Progenitor cell of endocrine pancreas (in vitro differentiated cells): ENCODE data around the gene STK11IP. TPM values are rescaled to one million over a fixed set of nuclear protein-coding genes. Genes with fewer than 3 reads are reported as not detected.

Source experiments
- DNase-seq: peaks from one replicate; pipeline ENCODE4 v3.0.0; 2021; ENCODE audit warnings: low spot score; ENCODE audit not compliant: unreplicated experiment
- H3K27ac Mint-ChIP-seq: 2 replicates; pipeline ENCODE4 v1.8.0; 2021; ENCODE audit warnings: mild to moderate bottlenecking, moderate library complexity, mixed read lengths
- H3K27me3 Mint-ChIP-seq: 2 replicates; pipeline ENCODE4 v1.8.0; 2021; ENCODE audit warnings: mixed read lengths
- H3K36me3 Mint-ChIP-seq: 2 replicates; pipeline ENCODE4 v1.8.0; 2022; ENCODE audit warnings: mixed read lengths; ENCODE audit not compliant: insufficient read depth
- H3K4me1 Mint-ChIP-seq: 2 replicates; pipeline ENCODE4 v1.8.0; 2021; ENCODE audit warnings: low read depth, mixed read lengths
- H3K4me3 Mint-ChIP-seq: 2 replicates; pipeline ENCODE4 v1.8.0; 2021; ENCODE audit warnings: low read depth, mild to moderate bottlenecking, moderate library complexity, mixed read lengths
- H3K9me3 Mint-ChIP-seq: 2 replicates; pipeline ENCODE4 v1.8.0; 2021; ENCODE audit warnings: low read depth, mixed read lengths
- total RNA-seq: library from RNA; stranded (reverse); gene quantifications from 2 replicates; pipeline ENCODE4 v1.2.1, GENCODE V29; 2021
- TF ChIP-seq, protein P1 (sequence below): fragments of 200-600 bp; sonication (generic); IDR thresholded peaks from one replicate; pipeline ENCODE4 v1.5.0; 2021; ENCODE audit warnings: antibody characterized with exemption, mild to moderate bottlenecking; ENCODE audit not compliant: unreplicated experiment

The STK11IP gene
- total RNA-seq, 1 donor from 2014 or later: 39.7 TPM

DNA sequence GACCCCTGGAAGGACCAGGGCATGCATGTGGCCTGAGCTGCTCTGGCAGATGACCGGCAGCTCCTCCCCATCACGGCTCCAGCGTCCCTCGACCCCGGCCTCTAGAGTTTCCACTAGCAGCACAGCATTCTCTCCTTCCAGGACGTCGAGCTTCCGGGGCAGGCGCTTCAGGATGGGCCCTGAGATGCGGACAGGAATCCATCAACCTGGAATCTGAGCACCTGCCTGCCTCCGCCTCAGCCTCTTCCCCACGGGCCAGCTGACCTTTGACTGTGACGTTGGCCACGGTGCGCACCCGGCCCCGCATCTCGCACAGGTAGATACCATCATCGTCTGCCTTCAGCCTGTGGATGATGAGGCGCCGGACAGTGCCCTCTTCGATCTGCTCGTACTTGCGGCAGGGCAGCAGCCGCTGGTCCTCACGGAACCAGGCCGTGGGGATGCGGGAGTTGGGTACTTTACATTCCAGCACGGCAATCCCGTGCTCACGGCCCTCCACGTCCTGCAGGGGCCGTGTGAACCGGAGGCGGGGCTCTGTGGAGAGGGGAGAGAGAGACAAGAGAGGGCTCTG, 29.8 kb upstream of the STK11IP start:
- DNase-seq: no peak
- H3K9me3 Mint-ChIP-seq: no peaks in the 10 kb centered on the region
- H3K27ac Mint-ChIP-seq: no peak overlapping the region
- H3K4me3 Mint-ChIP-seq: no peak overlapping the region
- peaks cover 7% of the 10 kb centered on the region for H3K4me1 Mint-ChIP-seq
- TF ChIP-seq, protein P1, sequence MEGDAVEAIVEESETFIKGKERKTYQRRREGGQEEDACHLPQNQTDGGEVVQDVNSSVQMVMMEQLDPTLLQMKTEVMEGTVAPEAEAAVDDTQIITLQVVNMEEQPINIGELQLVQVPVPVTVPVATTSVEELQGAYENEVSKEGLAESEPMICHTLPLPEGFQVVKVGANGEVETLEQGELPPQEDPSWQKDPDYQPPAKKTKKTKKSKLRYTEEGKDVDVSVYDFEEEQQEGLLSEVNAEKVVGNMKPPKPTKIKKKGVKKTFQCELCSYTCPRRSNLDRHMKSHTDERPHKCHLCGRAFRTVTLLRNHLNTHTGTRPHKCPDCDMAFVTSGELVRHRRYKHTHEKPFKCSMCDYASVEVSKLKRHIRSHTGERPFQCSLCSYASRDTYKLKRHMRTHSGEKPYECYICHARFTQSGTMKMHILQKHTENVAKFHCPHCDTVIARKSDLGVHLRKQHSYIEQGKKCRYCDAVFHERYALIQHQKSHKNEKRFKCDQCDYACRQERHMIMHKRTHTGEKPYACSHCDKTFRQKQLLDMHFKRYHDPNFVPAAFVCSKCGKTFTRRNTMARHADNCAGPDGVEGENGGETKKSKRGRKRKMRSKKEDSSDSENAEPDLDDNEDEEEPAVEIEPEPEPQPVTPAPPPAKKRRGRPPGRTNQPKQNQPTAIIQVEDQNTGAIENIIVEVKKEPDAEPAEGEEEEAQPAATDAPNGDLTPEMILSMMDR: no peak
- H3K27me3 Mint-ChIP-seq: peaks cover 5% of the 10 kb centered on the region
- H3K36me3 Mint-ChIP-seq: peaks cover 25% of the 10 kb centered on the region

DNA sequence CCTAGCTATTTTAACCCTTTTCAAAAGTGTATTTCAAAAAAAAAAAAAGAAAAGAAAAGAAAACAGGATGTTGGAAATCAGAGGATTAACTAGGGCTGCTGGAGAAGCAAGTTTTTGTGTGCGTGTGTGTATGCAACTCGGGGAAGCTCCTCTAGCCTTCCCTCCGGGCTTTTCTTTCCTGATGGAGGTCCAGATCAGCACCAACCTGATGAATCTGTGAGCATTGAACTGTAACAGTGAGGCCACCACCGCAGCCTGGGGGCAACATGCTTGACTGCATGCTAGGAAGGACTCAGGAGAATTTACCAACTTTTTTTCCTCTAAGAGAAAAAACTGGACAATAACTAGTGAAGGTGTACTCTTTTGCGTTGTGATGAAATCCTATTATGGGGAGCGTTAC, 28.6 kb upstream of the STK11IP start:
- TF ChIP-seq, protein P1: no peak
- H3K4me3 Mint-ChIP-seq: no peak overlapping the region

DNA sequence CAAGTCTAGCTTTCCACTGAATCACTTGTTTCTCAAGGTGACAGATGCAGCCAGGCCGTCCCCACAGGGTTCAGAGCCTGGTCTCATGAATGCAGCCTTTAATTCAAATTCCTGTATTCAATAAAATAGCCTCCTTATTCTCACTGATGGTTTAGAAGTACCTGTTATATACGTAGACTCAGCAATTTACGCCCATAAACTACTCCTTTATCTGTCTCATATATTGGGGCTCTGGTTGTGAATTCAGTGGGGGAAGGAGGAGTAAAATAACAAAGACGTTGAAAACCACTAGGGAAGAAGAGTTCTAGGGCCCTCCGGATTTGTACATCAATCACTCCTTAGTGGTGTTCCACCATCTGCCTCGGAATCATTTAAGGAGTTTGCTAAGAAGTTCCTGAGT, 28.0 kb upstream of the STK11IP start:
- peaks cover 7% of the 10 kb centered on the region for H3K4me1 Mint-ChIP-seq
- H3K27ac Mint-ChIP-seq: no peak overlapping the region
- no peaks in the 10 kb centered on the region for H3K9me3 Mint-ChIP-seq
- H3K36me3 Mint-ChIP-seq: peaks cover 15% of the 10 kb centered on the region
- peaks cover 5% of the 10 kb centered on the region for H3K27me3 Mint-ChIP-seq
- peak overlapping the region; percentile 75 for H3K4me3 Mint-ChIP-seq
- TF ChIP-seq, protein P1: no peak
- no peak for DNase-seq

More for the DNA sequence above, 28.6 kb upstream of the STK11IP start:
- DNase-seq: no peak
- Mint-ChIP-seq H3K27ac (no peak overlapping the region), H3K36me3 (peaks cover 19% of the 10 kb centered on the region), H3K9me3 (no peaks in the 10 kb centered on the region), H3K27me3 (peaks cover 5% of the 10 kb centered on the region), H3K4me1 (peaks cover 7% of the 10 kb centered on the region)

GRCh38 chr2:219570194-219570923, 27.3 kb upstream of the STK11IP start:
- H3K27ac Mint-ChIP-seq: peak overlapping the region; percentile 79
- peak overlapping the region; percentile 75 for H3K4me3 Mint-ChIP-seq
- H3K27me3 Mint-ChIP-seq: peaks cover 5% of the 10 kb centered on the region
- H3K36me3 Mint-ChIP-seq: peaks cover 15% of the 10 kb centered on the region
- TF ChIP-seq, protein P1: no peak
- H3K4me1 Mint-ChIP-seq: peaks cover 9% of the 10 kb centered on the region
- no peak for DNase-seq
- H3K9me3 Mint-ChIP-seq: no peaks in the 10 kb centered on the region

DNA sequence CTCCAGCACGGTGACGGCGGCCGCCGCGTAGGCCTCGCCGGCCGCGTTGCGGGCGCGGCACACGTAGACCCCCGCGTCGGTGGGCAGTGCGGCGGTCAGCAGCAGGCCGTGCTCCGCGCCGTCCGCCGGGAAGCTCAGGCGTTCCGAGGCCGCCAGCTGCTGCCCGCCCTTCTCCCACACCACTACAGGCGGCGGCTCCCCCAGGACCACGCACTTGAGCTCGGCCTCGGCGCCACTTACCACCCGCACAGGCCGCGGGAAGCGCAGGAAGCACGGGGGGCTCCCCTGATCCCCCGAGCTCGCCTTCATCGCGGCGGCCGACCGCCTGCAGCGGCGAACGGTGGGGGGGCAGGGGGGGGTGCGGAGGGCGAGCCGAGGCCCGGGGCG, 26.7 kb upstream of the STK11IP start:
- H3K9me3 Mint-ChIP-seq: no peaks in the 10 kb centered on the region
- TF ChIP-seq, protein P1: no peak
- H3K4me1 Mint-ChIP-seq: peaks cover 15% of the 10 kb centered on the region
- H3K27me3 Mint-ChIP-seq: peaks cover 5% of the 10 kb centered on the region
- peak overlapping the region; percentile 67 for H3K4me3 Mint-ChIP-seq
- no peak for DNase-seq
- H3K27ac Mint-ChIP-seq: no peak overlapping the region
- peaks cover 14% of the 10 kb centered on the region for H3K36me3 Mint-ChIP-seq
